ENCODE data around the gene NEK11.

DNA sequence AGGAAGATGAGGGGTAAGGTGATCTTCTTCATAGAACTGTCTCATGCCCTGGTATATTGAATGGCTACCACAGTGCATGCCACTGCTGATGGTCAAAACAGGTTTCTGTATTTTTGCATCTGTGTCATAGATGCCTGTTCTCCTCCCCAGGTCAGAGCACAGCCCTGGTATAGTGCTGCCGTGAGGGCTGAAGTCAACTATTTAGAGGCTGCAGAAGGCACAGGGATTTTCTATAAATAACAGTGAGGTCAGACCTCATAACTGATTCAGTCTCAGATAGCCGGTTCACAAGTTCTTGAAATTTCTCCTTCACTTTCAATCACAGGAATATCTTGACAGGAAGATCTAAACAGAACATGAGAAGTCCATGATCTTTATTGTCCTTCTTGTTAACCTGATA, 255.7 kb downstream of the NEK11 start:
- TF ChIP-seq, protein P1, sequence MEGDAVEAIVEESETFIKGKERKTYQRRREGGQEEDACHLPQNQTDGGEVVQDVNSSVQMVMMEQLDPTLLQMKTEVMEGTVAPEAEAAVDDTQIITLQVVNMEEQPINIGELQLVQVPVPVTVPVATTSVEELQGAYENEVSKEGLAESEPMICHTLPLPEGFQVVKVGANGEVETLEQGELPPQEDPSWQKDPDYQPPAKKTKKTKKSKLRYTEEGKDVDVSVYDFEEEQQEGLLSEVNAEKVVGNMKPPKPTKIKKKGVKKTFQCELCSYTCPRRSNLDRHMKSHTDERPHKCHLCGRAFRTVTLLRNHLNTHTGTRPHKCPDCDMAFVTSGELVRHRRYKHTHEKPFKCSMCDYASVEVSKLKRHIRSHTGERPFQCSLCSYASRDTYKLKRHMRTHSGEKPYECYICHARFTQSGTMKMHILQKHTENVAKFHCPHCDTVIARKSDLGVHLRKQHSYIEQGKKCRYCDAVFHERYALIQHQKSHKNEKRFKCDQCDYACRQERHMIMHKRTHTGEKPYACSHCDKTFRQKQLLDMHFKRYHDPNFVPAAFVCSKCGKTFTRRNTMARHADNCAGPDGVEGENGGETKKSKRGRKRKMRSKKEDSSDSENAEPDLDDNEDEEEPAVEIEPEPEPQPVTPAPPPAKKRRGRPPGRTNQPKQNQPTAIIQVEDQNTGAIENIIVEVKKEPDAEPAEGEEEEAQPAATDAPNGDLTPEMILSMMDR (IDR thresholded peaks at IDR 0.05 in 8 of 11, conservative IDR thresholded peaks at IDR 0.05 in 3 of 11), result no peak
- TF ChIP-seq POLR2A (IDR thresholded peaks at IDR 0.05), result no peak
